Measurements from ENCODE around the gene CFAP210.
"Not testable (repeated sequence)": the region's sequence is repeated elsewhere in the genome, so short reads cannot be mapped to it uniquely, and the experiment has no call there.

The CFAP210 gene

DNA sequence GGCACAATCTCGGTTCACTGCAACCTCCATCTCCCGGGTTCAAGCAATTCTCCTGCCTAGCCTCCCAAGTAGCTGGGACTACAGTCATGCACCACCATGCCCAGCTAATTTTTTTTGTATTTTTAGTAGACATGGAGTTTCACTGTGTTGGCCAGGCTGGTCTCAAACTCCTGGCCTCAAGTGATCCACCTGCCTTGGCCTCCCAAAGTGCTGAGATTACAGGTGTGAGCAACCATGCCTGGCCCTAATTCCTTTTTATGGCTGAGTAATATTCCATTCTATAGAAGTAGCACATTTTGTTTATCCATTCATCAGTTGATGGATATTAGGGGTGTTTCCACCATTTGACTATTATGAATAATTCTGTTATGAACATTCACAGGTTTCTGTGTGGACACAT is 9.5 kb downstream of the CFAP210 start:
- not testable (repeated sequence) for H3K36me3 ChIP-seq (ENCODE audit: control insufficient read depth in 1 of 2, insufficient read depth in 2 of 2, low read depth in 1 of 2, low read length in 2 of 2); H3K4ac ChIP-seq (ENCODE audit: low read depth in 1 of 2, low read length in 2 of 2); H2AFZ ChIP-seq (ENCODE audit: low read depth, low read length); H3K4me3 ChIP-seq (ENCODE audit: insufficient read depth in 1 of 2, low read depth in 1 of 2, low read length in 2 of 2); H3K23ac ChIP-seq (ENCODE audit: low read length in 2 of 2); H4K8ac ChIP-seq (ENCODE audit: low read length); H2BK15ac ChIP-seq (ENCODE audit: low read depth, poor library complexity, severe bottlenecking); H3K79me1 ChIP-seq (replicated peaks; ENCODE audit: low read length, poor library complexity, severe bottlenecking); H2BK120ac ChIP-seq (ENCODE audit: low read depth, low read length); H2BK12ac ChIP-seq (ENCODE audit: low read length in 2 of 2); H3K27ac ChIP-seq (ENCODE audit: low read length, poor library complexity, severe bottlenecking); H2AK5ac ChIP-seq (ENCODE audit: low read length, severe bottlenecking); H3K9me3 ChIP-seq (ENCODE audit: control insufficient read depth, low read length); H3K27me3 ChIP-seq (ENCODE audit: control insufficient read depth in 1 of 2, insufficient read depth in 1 of 2, low read length in 2 of 2); H3K4me2 ChIP-seq (ENCODE audit: low read length, poor library complexity, severe bottlenecking); H2BK5ac ChIP-seq (ENCODE audit: low read depth, low read length, poor library complexity, severe bottlenecking); H3K4me1 ChIP-seq (ENCODE audit: control insufficient read depth, insufficient read depth, low read depth, low read length); H4K91ac ChIP-seq (ENCODE audit: low read length); DNase-seq; H3K14ac ChIP-seq (ENCODE audit: low read length in 2 of 2); H3K9ac ChIP-seq (ENCODE audit: low read length); H3K18ac ChIP-seq (ENCODE audit: low read depth in 1 of 2, low read length in 2 of 2)
- WGBS: 90% methylated on average over 2 of the region's 2 CpGs

DNA sequence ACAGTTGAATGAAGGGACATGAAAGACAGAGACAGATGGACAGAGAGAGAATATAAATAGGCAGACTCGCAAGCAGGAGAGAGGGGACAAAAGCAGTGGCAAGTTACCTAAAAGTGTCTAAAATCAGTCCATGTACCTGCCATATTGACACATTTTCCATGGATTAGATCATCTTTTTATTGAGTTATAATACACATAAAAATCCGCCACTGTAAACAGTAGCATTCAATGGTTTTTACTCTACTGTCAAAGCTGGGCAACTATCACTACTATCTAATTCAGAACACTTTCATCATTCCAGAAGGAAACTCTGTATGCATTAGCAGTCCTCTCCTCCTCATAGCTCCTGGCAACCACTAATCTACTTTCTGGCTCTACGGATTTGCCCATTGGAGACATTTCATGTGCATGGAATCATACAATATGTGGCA is 10.1 kb downstream of the CFAP210 start:
- Histone ChIP-seq H3K4me3 (ENCODE audit: insufficient read depth in 1 of 2, low read depth in 1 of 2, low read length in 2 of 2) (no peak overlapping the region), H3K18ac (ENCODE audit: low read depth in 1 of 2, low read length in 2 of 2) (no peak overlapping the region), H4K91ac (ENCODE audit: low read length) (no peak overlapping the region), H3K36me3 (ENCODE audit: control insufficient read depth in 1 of 2, insufficient read depth in 2 of 2, low read depth in 1 of 2, low read length in 2 of 2) (no peaks in the 10 kb centered on the region), H2BK5ac (ENCODE audit: low read depth, low read length, poor library complexity, severe bottlenecking) (no peak overlapping the region), H3K9me3 (ENCODE audit: control insufficient read depth, low read length) (no peaks in the 10 kb centered on the region), H3K4me2 (ENCODE audit: low read length, poor library complexity, severe bottlenecking) (no peak overlapping the region), H3K9ac (ENCODE audit: low read length) (no peak overlapping the region), H4K8ac (ENCODE audit: low read length) (no peak overlapping the region), H3K79me1 (replicated peaks; ENCODE audit: low read length, poor library complexity, severe bottlenecking) (no peaks in the 10 kb centered on the region), H3K27ac (ENCODE audit: low read length, poor library complexity, severe bottlenecking) (no peak overlapping the region), H2BK15ac (ENCODE audit: low read depth, poor library complexity, severe bottlenecking) (no peak overlapping the region), H2AFZ (ENCODE audit: low read depth, low read length) (no peak overlapping the region), H3K14ac (ENCODE audit: low read length in 2 of 2) (no peak overlapping the region), H2BK12ac (ENCODE audit: low read length in 2 of 2) (no peak overlapping the region), H3K27me3 (ENCODE audit: control insufficient read depth in 1 of 2, insufficient read depth in 1 of 2, low read length in 2 of 2) (no peaks in the 10 kb centered on the region), H2AK5ac (ENCODE audit: low read length, severe bottlenecking) (no peak overlapping the region), H3K23ac (ENCODE audit: low read length in 2 of 2) (no peak overlapping the region), H3K4me1 (ENCODE audit: control insufficient read depth, insufficient read depth, low read depth, low read length) (no peaks in the 10 kb centered on the region), H2BK120ac (ENCODE audit: low read depth, low read length) (no peak overlapping the region), H3K4ac (ENCODE audit: low read depth in 1 of 2, low read length in 2 of 2) (no peak overlapping the region)
- no peak for DNase-seq
- 78% methylated on average over 2 of the region's 3 CpGs for WGBS

DNA sequence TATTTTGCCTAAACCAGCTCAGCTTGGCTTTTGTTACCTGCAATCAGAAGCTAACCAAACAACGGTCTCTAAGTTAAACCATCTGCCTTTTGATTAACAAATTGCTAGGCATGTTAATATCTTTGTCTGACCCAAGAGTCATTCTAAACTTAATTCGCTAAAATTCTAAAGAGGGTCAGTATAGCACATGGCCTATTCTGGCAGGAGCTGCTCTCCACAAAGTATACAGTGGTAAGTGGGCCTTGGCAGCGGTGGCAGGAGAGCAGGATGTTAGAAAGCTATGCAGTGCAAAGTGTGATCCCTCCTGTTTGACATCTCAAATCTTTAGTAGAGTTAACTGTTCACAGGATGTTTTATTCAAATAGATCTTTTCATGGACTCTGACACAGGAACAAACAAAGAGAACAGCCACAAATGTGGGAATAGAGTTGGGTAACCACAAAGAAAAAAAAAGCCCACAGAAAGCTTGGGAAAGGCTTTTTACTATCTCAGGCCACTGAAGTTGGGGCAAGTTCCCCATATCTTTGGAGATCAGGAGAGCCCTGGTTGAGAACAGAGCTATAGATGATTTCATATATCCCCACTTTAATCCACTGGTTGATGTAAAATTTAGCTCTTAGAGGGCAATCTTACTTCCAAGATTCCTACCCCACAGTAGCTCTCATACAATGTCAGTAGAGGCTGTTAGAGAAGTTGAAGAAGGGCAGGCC is 10.6 kb downstream of the CFAP210 start:
- H3K14ac ChIP-seq (ENCODE audit: low read length in 2 of 2): no peak overlapping the region
- H3K18ac ChIP-seq (ENCODE audit: low read depth in 1 of 2, low read length in 2 of 2): no peak overlapping the region
- H3K23ac ChIP-seq (ENCODE audit: low read length in 2 of 2): no peak overlapping the region
- H2BK5ac ChIP-seq (ENCODE audit: low read depth, low read length, poor library complexity, severe bottlenecking): no peak overlapping the region
- H2BK15ac ChIP-seq (ENCODE audit: low read depth, poor library complexity, severe bottlenecking): no peak overlapping the region
- H3K9me3 ChIP-seq (ENCODE audit: control insufficient read depth, low read length): no peaks in the 10 kb centered on the region
- no peak overlapping the region for H2BK12ac ChIP-seq (ENCODE audit: low read length in 2 of 2)
- no peaks in the 10 kb centered on the region for H3K36me3 ChIP-seq (ENCODE audit: control insufficient read depth in 1 of 2, insufficient read depth in 2 of 2, low read depth in 1 of 2, low read length in 2 of 2)
- H3K79me1 ChIP-seq (replicated peaks; ENCODE audit: low read length, poor library complexity, severe bottlenecking): no peaks in the 10 kb centered on the region
- no peak overlapping the region for H4K91ac ChIP-seq (ENCODE audit: low read length)
- H2AK5ac ChIP-seq (ENCODE audit: low read length, severe bottlenecking): no peak overlapping the region
- no peak overlapping the region for H4K8ac ChIP-seq (ENCODE audit: low read length)
- no peak overlapping the region for H3K4me2 ChIP-seq (ENCODE audit: low read length, poor library complexity, severe bottlenecking)
- no peak overlapping the region for H3K9ac ChIP-seq (ENCODE audit: low read length)
- no peak overlapping the region for H2BK120ac ChIP-seq (ENCODE audit: low read depth, low read length)
- H3K4ac ChIP-seq (ENCODE audit: low read depth in 1 of 2, low read length in 2 of 2): no peak overlapping the region
- no peak overlapping the region for H3K27ac ChIP-seq (ENCODE audit: low read length, poor library complexity, severe bottlenecking)
- WGBS: 56% methylated on average over 3 of the region's 3 CpGs
- no peak overlapping the region for H2AFZ ChIP-seq (ENCODE audit: low read depth, low read length)
- no peak overlapping the region for H3K4me3 ChIP-seq (ENCODE audit: insufficient read depth in 1 of 2, low read depth in 1 of 2, low read length in 2 of 2)
- no peak for DNase-seq
- no peaks in the 10 kb centered on the region for H3K4me1 ChIP-seq (ENCODE audit: control insufficient read depth, insufficient read depth, low read depth, low read length)
- no peaks in the 10 kb centered on the region for H3K27me3 ChIP-seq (ENCODE audit: control insufficient read depth in 1 of 2, insufficient read depth in 1 of 2, low read length in 2 of 2)

DNA sequence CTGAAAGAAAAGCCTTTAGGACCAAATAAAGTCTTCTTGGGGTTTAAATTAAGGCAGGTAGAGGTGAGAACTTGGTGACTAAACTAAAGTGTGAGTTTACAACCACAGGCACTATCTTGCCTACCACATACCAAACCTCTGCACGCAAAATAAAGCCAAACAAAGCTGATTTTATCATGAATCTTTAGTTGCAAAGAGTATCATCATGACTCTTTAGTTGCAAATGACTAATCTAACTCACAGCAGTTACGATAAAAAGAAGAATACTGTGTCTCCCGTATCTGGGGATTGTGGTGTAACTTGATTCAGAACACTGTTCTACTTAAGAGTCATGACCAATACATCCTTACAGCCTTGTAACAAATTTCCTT is 11.2 kb downstream of the CFAP210 start:
- H3K18ac ChIP-seq (ENCODE audit: low read depth in 1 of 2, low read length in 2 of 2): no peak overlapping the region
- no peak overlapping the region for H2AFZ ChIP-seq (ENCODE audit: low read depth, low read length)
- H2BK120ac ChIP-seq (ENCODE audit: low read depth, low read length): no peak overlapping the region
- H3K4me3 ChIP-seq (ENCODE audit: insufficient read depth in 1 of 2, low read depth in 1 of 2, low read length in 2 of 2): no peak overlapping the region
- no peak overlapping the region for H3K27ac ChIP-seq (ENCODE audit: low read length, poor library complexity, severe bottlenecking)
- no peak overlapping the region for H3K23ac ChIP-seq (ENCODE audit: low read length in 2 of 2)
- no peak overlapping the region for H2BK15ac ChIP-seq (ENCODE audit: low read depth, poor library complexity, severe bottlenecking)
- no peaks in the 10 kb centered on the region for H3K27me3 ChIP-seq (ENCODE audit: control insufficient read depth in 1 of 2, insufficient read depth in 1 of 2, low read length in 2 of 2)
- H3K79me1 ChIP-seq (replicated peaks; ENCODE audit: low read length, poor library complexity, severe bottlenecking): no peaks in the 10 kb centered on the region
- no peak overlapping the region for H4K8ac ChIP-seq (ENCODE audit: low read length)
- H2AK5ac ChIP-seq (ENCODE audit: low read length, severe bottlenecking): no peak overlapping the region
- WGBS: 72% methylated on average over 2 of the region's 3 CpGs
- H3K4ac ChIP-seq (ENCODE audit: low read depth in 1 of 2, low read length in 2 of 2): no peak overlapping the region
- H4K91ac ChIP-seq (ENCODE audit: low read length): no peak overlapping the region
- no peaks in the 10 kb centered on the region for H3K9me3 ChIP-seq (ENCODE audit: control insufficient read depth, low read length)
- H2BK12ac ChIP-seq (ENCODE audit: low read length in 2 of 2): no peak overlapping the region
- H3K36me3 ChIP-seq (ENCODE audit: control insufficient read depth in 1 of 2, insufficient read depth in 2 of 2, low read depth in 1 of 2, low read length in 2 of 2): no peaks in the 10 kb centered on the region
- H3K14ac ChIP-seq (ENCODE audit: low read length in 2 of 2): no peak overlapping the region
- H2BK5ac ChIP-seq (ENCODE audit: low read depth, low read length, poor library complexity, severe bottlenecking): no peak overlapping the region
- no peaks in the 10 kb centered on the region for H3K4me1 ChIP-seq (ENCODE audit: control insufficient read depth, insufficient read depth, low read depth, low read length)
- no peak overlapping the region for H3K9ac ChIP-seq (ENCODE audit: low read length)
- DNase-seq: no peak
- no peak overlapping the region for H3K4me2 ChIP-seq (ENCODE audit: low read length, poor library complexity, severe bottlenecking)
